PC-9 (cell line): ENCODE measurements around the gene FKBP1A.

Source experiments
- EZH2 ChIP-seq: fragments of 200-600 bp; sonication (generic); IDR thresholded peaks from 2 replicates; pipeline ENCODE4 v1.8.0; 2017; ENCODE audit warnings: antibody characterized with exemption, low read depth
- TF ChIP-seq, protein P1 (sequence below): fragments of 200-600 bp; sonication (generic); conservative IDR thresholded peaks from 2 replicates; pipeline ENCODE4 v1.6.1; 2017; ENCODE audit warnings: mixed run types, antibody characterized with exemption, mild to moderate bottlenecking, moderate library complexity

DNA sequence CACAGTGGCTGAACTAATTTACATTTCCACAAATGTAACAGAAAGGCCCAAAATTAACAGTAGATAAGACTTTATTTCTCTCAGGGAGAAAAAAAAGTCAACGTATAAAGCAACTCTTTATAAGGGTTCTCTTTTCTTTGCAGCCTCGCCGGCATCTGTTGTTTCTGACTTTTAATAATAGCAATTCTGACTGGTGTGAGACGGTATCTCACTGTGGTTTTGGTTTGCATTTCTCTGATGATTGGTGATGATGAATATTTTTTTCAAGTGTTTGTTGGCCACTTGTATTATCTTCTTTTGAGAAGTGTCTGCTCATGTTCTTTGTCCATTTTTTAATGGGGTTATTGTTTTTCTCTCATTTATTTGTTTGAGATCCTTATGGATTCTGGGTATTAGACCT, 27.2 kb upstream of the FKBP1A start:
- TF ChIP-seq, protein P1, sequence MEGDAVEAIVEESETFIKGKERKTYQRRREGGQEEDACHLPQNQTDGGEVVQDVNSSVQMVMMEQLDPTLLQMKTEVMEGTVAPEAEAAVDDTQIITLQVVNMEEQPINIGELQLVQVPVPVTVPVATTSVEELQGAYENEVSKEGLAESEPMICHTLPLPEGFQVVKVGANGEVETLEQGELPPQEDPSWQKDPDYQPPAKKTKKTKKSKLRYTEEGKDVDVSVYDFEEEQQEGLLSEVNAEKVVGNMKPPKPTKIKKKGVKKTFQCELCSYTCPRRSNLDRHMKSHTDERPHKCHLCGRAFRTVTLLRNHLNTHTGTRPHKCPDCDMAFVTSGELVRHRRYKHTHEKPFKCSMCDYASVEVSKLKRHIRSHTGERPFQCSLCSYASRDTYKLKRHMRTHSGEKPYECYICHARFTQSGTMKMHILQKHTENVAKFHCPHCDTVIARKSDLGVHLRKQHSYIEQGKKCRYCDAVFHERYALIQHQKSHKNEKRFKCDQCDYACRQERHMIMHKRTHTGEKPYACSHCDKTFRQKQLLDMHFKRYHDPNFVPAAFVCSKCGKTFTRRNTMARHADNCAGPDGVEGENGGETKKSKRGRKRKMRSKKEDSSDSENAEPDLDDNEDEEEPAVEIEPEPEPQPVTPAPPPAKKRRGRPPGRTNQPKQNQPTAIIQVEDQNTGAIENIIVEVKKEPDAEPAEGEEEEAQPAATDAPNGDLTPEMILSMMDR, result no peak
- no peak for TF ChIP-seq EZH2
